Astrocyte (in vitro differentiated cells and primary cell): ENCODE measurements around the gene TTF1. TPM values are rescaled to one million over a fixed set of nuclear protein-coding genes. Genes with fewer than 3 reads are reported as not detected.

Source experiments
- DNase-seq: peaks from one replicate; pipeline ENCODE4 v3.0.0-alpha.2; 2010; ENCODE audit warnings: low read depth
- FAIRE-seq: peaks from 2 replicates; lab custom pipeline; 2011; peaks lifted over from hg19 to GRCh38; lab: Jason Lieb, UNC
- H2AFZ ChIP-seq: 2 replicates; pipeline ENCODE4 v1.6.0; 2012; ENCODE audit warnings: low read depth, low read length, inconsistent platforms
- H3K27ac ChIP-seq: 2 replicates; pipeline ENCODE4 v1.5.1; 2011; ENCODE audit warnings: low read depth, low read length, inconsistent platforms
- H3K27me3 ChIP-seq: 2 replicates; pipeline ENCODE4 v1.6.0; 2011; ENCODE audit warnings: low read length, inconsistent platforms; ENCODE audit not compliant: insufficient read depth
- H3K36me3 ChIP-seq: 2 replicates; pipeline ENCODE4 v1.5.1; 2011; ENCODE audit warnings: low read length, inconsistent platforms; ENCODE audit not compliant: insufficient read depth
- H3K4me1 ChIP-seq: 2 replicates; pipeline ENCODE4 v1.5.1; 2011; ENCODE audit warnings: low read length, inconsistent platforms; ENCODE audit not compliant: insufficient read depth
- H3K4me2 ChIP-seq: 2 replicates; pipeline ENCODE4 v1.6.0; 2012; ENCODE audit warnings: low read length, inconsistent platforms
- H3K4me3 ChIP-seq: 2 replicates; pipeline ENCODE4 v1.5.1; 2011; ENCODE audit warnings: low read depth, mild to moderate bottlenecking, low read length, inconsistent platforms; ENCODE audit not compliant: insufficient read depth
- H3K79me2 ChIP-seq: 2 replicates; pipeline ENCODE4 v1.6.0; 2012; ENCODE audit warnings: mild to moderate bottlenecking, low read length, inconsistent platforms; ENCODE audit not compliant: insufficient read depth
- H3K9ac ChIP-seq: 2 replicates; pipeline ENCODE4 v1.6.0; 2012; ENCODE audit warnings: mild to moderate bottlenecking, low read length, inconsistent platforms
- H3K9me3 ChIP-seq: 2 replicates; pipeline ENCODE4 v1.5.1; 2012; ENCODE audit warnings: low read depth, mild to moderate bottlenecking, low read length, inconsistent platforms; ENCODE audit not compliant: insufficient read depth
- H4K20me1 ChIP-seq: 2 replicates; pipeline ENCODE4 v1.6.0; 2012; ENCODE audit warnings: low read length, inconsistent platforms; ENCODE audit not compliant: insufficient read depth
- H3K27ac Mint-ChIP-seq: one replicate; pipeline ENCODE4 v1.8.0; 2021; ENCODE audit warnings: mild to moderate bottlenecking, mixed read lengths; ENCODE audit not compliant: unreplicated experiment
- H3K27me3 Mint-ChIP-seq: one replicate; pipeline ENCODE4 v1.8.0; 2021; ENCODE audit warnings: low read depth, mixed read lengths; ENCODE audit not compliant: unreplicated experiment
- H3K36me3 Mint-ChIP-seq: one replicate; pipeline ENCODE4 v1.8.0; 2021; ENCODE audit warnings: low read depth, mixed read lengths; ENCODE audit not compliant: unreplicated experiment
- H3K4me1 Mint-ChIP-seq: one replicate; pipeline ENCODE4 v1.8.0; 2021; ENCODE audit warnings: low read depth, mixed read lengths; ENCODE audit not compliant: unreplicated experiment
- H3K4me3 Mint-ChIP-seq: one replicate; pipeline ENCODE4 v1.8.0; 2021; ENCODE audit warnings: mild to moderate bottlenecking, moderate library complexity, mixed read lengths; ENCODE audit not compliant: unreplicated experiment
- H3K9me3 Mint-ChIP-seq: one replicate; pipeline ENCODE4 v1.8.0; 2021; ENCODE audit warnings: mild to moderate bottlenecking, mixed read lengths; ENCODE audit not compliant: unreplicated experiment
- CTCF ChIP-seq: IDR thresholded peaks from 2 replicates; pipeline ENCODE4 v1.5.1; 2011; ENCODE audit warnings: low read depth, mild to moderate bottlenecking, inconsistent platforms, low read length, moderate library complexity; ENCODE audit not compliant: insufficient read depth
- EZH2 ChIP-seq: IDR thresholded peaks from 2 replicates; pipeline ENCODE4 v1.6.1; 2012; ENCODE audit warnings: mild to moderate bottlenecking, low read length, inconsistent platforms; ENCODE audit not compliant: insufficient read depth
- total RNA-seq: library from RNA; stranded (reverse); gene quantifications from 2 replicates; pipeline ENCODE4 v1.2.1, GENCODE V29; 2021

Gene TTF1
- total RNA-seq, 1 donor from 2014 or later = 13.2 TPM

GRCh38 chr9:132327537-132327936, 79.1 kb downstream of the TTF1 start:
- H3K9me3 ChIP-seq = no peaks in the 10 kb centered on the region
- Mint-ChIP-seq H3K9me3 (no peaks in the 10 kb centered on the region), H3K36me3 (peaks cover 34% of the 10 kb centered on the region), H3K27me3 (no peaks in the 10 kb centered on the region), H3K4me3 (no peak overlapping the region), H3K27ac (no peak overlapping the region), H3K4me1 (no peaks in the 10 kb centered on the region)
- H3K79me2 ChIP-seq = peaks cover 51% of the 10 kb centered on the region
- H3K4me2 ChIP-seq = no peak overlapping the region
- no peak overlapping the region for H3K9ac ChIP-seq
- H2AFZ ChIP-seq = no peak overlapping the region
- H3K27ac ChIP-seq = no peak overlapping the region
- peaks cover 59% of the 10 kb centered on the region for H4K20me1 ChIP-seq
- no peak overlapping the region for H3K4me3 ChIP-seq
- H3K4me1 ChIP-seq = no peaks in the 10 kb centered on the region
- no peaks in the 10 kb centered on the region for H3K27me3 ChIP-seq
- DNase-seq (no peak), FAIRE-seq (no peak)
- TF ChIP-seq EZH2 = no peak
- no peak for TF ChIP-seq CTCF
- peaks cover 72% of the 10 kb centered on the region for H3K36me3 ChIP-seq

Other genes starting within 250 kb of the TTF1 start
- gene NTNG2, start 244.8 kb downstream of the TTF1 start, total RNA-seq = 2.4 and 2.5 TPM in 2 replicates
- 45.6 and 48.4 TPM in 2 replicates for gene SETX, start 51.9 kb downstream of the TTF1 start, total RNA-seq
- gene CFAP77, start 3.4 kb upstream of the TTF1 start, total RNA-seq = 0.36 TPM in 1 of 2 replicates, not detected in the other
- not detected in 2 replicates for gene BARHL1, start 175.8 kb upstream of the TTF1 start, total RNA-seq